SU-DHL-6 (cell line): Measurements from ENCODE around the gene COL27A1.

Source experiments
- EZH2phosphoT487 ChIP-seq: fragments of 200-600 bp; sonication (generic), shearing (Covaris generic); conservative IDR thresholded peaks from 2 replicates; pipeline ENCODE4 v1.6.1; 2018; ENCODE audit warnings: mild to moderate bottlenecking, antibody characterized with exemption, low read length, moderate library complexity, mixed read lengths
- TF ChIP-seq, protein P1 (sequence below): fragments of 200-600 bp; sonication (generic); IDR thresholded peaks from one replicate; pipeline ENCODE4 v1.5.1; 2017; ENCODE audit warnings: antibody characterized with exemption, mild to moderate bottlenecking, low read length, moderate library complexity; ENCODE audit not compliant: insufficient read depth, poor library complexity, severe bottlenecking

DNA sequence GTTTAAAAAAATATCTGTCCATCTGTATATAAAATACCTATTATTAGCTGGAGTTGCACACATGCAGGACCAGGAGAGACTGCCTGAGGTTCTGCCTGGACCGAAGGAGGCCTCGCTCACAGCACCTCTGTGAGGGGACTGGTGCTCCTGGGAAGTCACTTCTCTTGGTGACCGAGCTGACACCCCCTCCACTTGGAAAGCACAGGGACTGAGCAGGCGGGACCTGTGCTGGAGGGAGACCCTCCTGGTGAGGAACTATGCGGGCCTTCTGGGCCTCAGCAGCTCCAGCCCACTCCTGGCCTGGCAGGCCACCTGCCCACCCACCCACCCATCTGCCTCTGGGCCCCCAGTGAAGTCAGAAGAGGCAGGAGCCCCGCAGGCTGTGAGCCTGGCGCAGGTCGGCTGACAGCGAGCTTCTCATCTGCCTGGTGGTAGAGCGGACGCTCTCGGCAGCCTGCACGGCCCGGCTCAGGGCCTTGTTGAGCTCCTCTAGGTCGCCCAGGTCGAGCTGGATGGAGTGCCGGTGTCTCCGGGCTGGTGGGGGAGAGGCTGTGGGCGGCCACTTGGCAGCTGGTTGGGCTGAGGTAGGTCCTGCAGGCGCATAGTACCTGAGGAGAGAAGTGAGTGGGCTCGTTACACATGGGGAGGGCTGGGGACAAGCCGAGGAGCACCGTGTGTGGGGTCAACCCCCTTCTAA, 181.5 kb downstream of the COL27A1 start:
- TF ChIP-seq, protein P1, sequence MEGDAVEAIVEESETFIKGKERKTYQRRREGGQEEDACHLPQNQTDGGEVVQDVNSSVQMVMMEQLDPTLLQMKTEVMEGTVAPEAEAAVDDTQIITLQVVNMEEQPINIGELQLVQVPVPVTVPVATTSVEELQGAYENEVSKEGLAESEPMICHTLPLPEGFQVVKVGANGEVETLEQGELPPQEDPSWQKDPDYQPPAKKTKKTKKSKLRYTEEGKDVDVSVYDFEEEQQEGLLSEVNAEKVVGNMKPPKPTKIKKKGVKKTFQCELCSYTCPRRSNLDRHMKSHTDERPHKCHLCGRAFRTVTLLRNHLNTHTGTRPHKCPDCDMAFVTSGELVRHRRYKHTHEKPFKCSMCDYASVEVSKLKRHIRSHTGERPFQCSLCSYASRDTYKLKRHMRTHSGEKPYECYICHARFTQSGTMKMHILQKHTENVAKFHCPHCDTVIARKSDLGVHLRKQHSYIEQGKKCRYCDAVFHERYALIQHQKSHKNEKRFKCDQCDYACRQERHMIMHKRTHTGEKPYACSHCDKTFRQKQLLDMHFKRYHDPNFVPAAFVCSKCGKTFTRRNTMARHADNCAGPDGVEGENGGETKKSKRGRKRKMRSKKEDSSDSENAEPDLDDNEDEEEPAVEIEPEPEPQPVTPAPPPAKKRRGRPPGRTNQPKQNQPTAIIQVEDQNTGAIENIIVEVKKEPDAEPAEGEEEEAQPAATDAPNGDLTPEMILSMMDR = no peak
- TF ChIP-seq EZH2phosphoT487 = no peak
